ENCODE results near the gene TRIM52.

Gene TRIM52

DNA sequence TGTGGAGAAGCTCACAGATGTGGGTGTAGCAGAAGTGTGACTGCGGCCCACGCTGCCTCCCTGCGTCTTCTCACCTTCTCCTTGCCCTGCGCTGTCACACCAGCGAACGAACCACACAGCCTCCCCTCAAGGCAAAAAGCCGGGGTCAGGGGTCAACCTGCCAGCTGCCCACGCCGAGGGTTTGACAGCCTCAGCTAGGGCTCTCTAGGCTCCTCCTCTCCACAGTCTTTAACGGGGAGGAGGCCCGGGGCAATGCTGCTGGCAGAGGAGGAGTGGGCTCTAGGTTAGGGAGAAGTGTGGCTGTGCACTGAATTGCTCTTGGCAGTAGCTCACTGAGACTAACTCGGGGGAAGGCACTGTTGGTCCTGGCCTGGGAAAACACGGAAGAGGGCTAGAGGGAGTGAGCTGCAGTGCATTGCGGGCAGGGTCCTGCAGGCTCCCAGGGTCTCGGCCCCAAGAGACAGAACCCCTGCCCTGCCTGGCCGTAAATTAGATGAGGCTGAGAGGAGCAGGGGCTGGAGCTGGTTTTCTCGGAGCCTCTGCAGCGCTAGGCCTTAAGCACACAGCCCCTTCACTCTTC is 4.2 kb upstream of the TRIM52 start:
- ChIA-PET POLR2A (no interaction called here), CTCF (interaction anchor here (0.6 kb wide), 1 partner anchor 34 kb away, joined by 3 read pairs; no protein-coding TSS in a partner anchor)
- TF ChIP-seq ELF4 (IDR thresholded peaks at IDR 0.05) (no peak), NFRKB (IDR thresholded peaks at IDR 0.05) (no peak), TARDBP (IDR thresholded peaks at IDR 0.05) (no peak), SP1 (IDR thresholded peaks at IDR 0.05) (no peak), CTBP1 (IDR thresholded peaks at IDR 0.05; ENCODE audit: borderline replicate concordance) (no peak), L3MBTL2 (conservative IDR thresholded peaks at IDR 0.05) (no peak), HDGF (IDR thresholded peaks at IDR 0.05; ENCODE audit: borderline replicate concordance) (no peak), FOXK2 (IDR thresholded peaks at IDR 0.05) (no peak), BHLHE40 (IDR thresholded peaks at IDR 0.05; ENCODE audit: borderline replicate concordance) (no peak), SUZ12 (IDR thresholded peaks at IDR 0.05) (no peak), ARNT (IDR thresholded peaks at IDR 0.05) (no peak), FOXA1 (IDR thresholded peaks at IDR 0.05) (no peak), ZNF384 (IDR thresholded peaks at IDR 0.05) (no peak), FOXM1 (IDR thresholded peaks at IDR 0.05; ENCODE audit: borderline replicate concordance) (no peak)
- TF ChIP-seq, protein P1, sequence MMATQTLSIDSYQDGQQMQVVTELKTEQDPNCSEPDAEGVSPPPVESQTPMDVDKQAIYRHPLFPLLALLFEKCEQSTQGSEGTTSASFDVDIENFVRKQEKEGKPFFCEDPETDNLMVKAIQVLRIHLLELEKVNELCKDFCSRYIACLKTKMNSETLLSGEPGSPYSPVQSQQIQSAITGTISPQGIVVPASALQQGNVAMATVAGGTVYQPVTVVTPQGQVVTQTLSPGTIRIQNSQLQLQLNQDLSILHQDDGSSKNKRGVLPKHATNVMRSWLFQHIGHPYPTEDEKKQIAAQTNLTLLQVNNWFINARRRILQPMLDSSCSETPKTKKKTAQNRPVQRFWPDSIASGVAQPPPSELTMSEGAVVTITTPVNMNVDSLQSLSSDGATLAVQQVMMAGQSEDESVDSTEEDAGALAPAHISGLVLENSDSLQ (IDR thresholded peaks at IDR 0.05), result no peak
- no peak for DNase-seq (ENCODE audit: extremely low spot score)

- CTCF ChIA-PET, result no interaction called here
- DNase-seq (ENCODE audit: extremely low spot score), result no peak
- POLR2A ChIA-PET, result no interaction called here
- TF ChIP-seq CTBP1 (IDR thresholded peaks at IDR 0.05; ENCODE audit: borderline replicate concordance) (no peak), L3MBTL2 (conservative IDR thresholded peaks at IDR 0.05) (no peak), SUZ12 (IDR thresholded peaks at IDR 0.05) (no peak), TARDBP (IDR thresholded peaks at IDR 0.05) (no peak), FOXK2 (IDR thresholded peaks at IDR 0.05) (no peak), HDGF (IDR thresholded peaks at IDR 0.05; ENCODE audit: borderline replicate concordance) (no peak), ARNT (IDR thresholded peaks at IDR 0.05) (no peak), FOXA1 (IDR thresholded peaks at IDR 0.05) (no peak), SP1 (IDR thresholded peaks at IDR 0.05) (no peak), ZNF384 (IDR thresholded peaks at IDR 0.05) (no peak), BHLHE40 (IDR thresholded peaks at IDR 0.05; ENCODE audit: borderline replicate concordance) (no peak), NFRKB (IDR thresholded peaks at IDR 0.05) (no peak), FOXM1 (IDR thresholded peaks at IDR 0.05; ENCODE audit: borderline replicate concordance) (no peak), ELF4 (IDR thresholded peaks at IDR 0.05) (no peak), LEF1 (IDR thresholded peaks at IDR 0.05; ENCODE audit: borderline replicate concordance) (no peak)
- TF ChIP-seq, protein P1 (IDR thresholded peaks at IDR 0.05), result no peak
Observed at GRCh38 chr5:181263633-181264032, 2.7 kb upstream of the TRIM52 start.

DNA sequence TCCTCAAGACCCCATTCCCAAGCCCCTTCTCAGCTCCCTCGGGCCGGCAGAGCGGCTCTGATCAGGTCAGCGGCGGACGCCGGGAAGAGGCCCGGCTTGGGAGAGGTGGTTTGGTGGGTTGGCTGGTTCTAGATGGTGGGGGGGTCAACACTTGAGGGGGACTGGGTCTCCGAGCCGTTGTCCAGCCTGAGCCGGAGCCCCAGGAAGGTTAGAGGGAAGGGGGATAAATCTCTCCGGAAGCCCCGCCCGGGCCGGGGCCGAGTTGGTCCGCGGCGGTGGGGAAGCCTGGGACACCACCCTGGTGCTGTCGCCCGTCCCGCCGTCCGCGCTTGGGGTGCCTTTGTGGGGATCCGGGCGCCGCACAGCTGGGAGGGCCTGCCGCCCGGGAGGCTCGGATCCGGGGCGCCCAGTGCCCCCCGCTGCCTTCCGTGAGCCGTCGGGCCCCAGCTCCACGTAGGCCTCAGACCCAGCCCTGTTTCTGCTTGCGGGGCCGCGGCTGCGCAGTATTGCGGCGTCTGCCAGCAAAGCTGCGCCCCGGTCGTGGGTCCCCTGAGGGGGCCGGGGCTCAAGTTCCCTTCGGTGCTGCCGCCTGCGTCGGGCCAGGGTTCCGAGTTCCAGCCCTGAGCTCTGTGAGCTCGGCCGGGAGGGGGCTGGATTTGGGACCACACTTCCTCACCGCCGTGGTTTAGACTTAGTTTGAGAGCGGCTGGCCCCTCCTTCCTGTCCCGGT is 542 bp upstream of the TRIM52 start:
- DNase-seq (ENCODE audit: extremely low spot score), result peak; percentile 63
- ChIA-PET POLR2A (interaction anchor here (0.6 to 4.0 kb wide), 12 partner anchors 11 to 739 kb away, joined by 3 to 73 read pairs (median 6); partner anchors contain the start of genes RACK1 and TRIM41), CTCF (interaction anchor here (1.4 kb wide), 1 partner anchor 10 kb away, joined by 4 read pairs; no protein-coding TSS in a partner anchor)
- TF ChIP-seq HDGF (IDR thresholded peaks at IDR 0.05; ENCODE audit: borderline replicate concordance) (peak; percentile 61; the same call in 1 of the 2 replicates), CTBP1 (IDR thresholded peaks at IDR 0.05; ENCODE audit: borderline replicate concordance) (no peak), L3MBTL2 (conservative IDR thresholded peaks at IDR 0.05) (no peak)

DNA sequence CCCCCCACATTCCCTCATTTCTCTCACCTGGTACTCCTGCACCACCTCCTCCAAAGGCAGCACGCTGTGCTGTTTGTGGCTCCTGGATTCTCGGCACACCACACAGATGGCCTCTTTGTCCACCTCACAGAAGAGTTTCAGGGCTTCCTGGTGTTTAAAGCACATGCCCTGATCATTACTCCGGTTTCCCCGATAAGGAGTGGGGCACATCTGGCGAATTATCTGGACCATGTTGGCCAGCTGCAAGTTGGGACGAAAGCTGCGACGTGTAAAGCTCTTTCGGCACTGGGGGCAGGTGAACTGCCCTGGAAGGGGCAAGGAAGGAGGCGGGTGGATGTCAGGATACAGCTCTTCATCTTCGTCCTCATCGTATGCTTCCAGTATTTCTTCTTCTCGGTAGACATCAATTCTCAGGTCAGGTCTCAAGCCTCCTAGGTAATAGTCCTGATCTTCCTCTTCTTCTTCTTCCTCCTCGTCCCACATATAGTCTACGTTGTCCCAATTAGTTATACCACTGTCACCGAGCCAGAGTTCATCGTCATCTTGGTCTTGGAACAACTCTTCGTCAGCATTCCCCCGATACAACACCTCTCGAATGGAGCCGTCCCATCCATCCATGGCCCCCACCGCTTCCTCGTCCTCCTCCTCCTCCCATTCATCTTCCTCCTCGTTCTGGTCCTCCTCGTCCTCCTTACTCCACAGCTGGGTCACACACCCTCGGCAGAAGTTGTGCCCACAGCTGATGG is 796 bp downstream of the TRIM52 start:
- ChIA-PET POLR2A (interaction anchor here (0.6 to 4.0 kb wide), 13 partner anchors 10 to 450 kb away, joined by 3 to 73 read pairs (median 5); partner anchors contain the start of genes RACK1 and TRIM41), CTCF (interaction anchor here (0.6 to 1.4 kb wide), 4 partner anchors 8 to 93 kb away, joined by 4 to 5 read pairs (median 4); partner anchors contain the start of gene TRIM41)
- no peak for DNase-seq (ENCODE audit: extremely low spot score)
- TF ChIP-seq HDGF (IDR thresholded peaks at IDR 0.05; ENCODE audit: borderline replicate concordance) (no peak), NFRKB (IDR thresholded peaks at IDR 0.05) (no peak), SP1 (IDR thresholded peaks at IDR 0.05) (no peak), TARDBP (IDR thresholded peaks at IDR 0.05) (no peak), FOXK2 (IDR thresholded peaks at IDR 0.05) (no peak), FOXA1 (IDR thresholded peaks at IDR 0.05) (no peak), L3MBTL2 (conservative IDR thresholded peaks at IDR 0.05) (no peak), BHLHE40 (IDR thresholded peaks at IDR 0.05; ENCODE audit: borderline replicate concordance) (no peak), FOXM1 (IDR thresholded peaks at IDR 0.05; ENCODE audit: borderline replicate concordance) (no peak), SUZ12 (IDR thresholded peaks at IDR 0.05) (no peak)

DNA sequence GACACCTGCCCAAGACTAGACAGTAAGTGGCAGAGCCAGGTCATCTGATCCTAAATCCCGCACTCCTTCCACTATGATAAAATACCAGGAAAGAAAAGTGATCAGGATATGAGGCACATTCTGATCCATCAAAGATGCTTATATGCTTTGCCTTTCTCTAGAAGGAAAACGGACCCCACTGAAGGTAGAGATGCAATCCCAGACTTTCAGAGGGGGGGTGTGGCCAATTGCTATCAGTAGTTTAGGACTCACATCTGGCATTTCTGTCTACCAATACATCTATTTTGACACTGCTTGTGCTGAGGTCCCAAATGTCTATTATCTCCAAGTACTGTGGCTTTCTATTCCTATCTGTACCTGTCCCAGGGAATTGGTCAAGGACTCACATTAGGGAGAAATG is 1.7 kb downstream of the TRIM52 start:
- DNase-seq (ENCODE audit: extremely low spot score), result no peak
- ChIA-PET POLR2A (interaction anchor here (1.1 to 4.0 kb wide), 5 partner anchors 9 to 74 kb away, joined by 3 to 73 read pairs (median 19); partner anchors contain the start of genes RACK1 and TRIM41), CTCF (interaction anchor here (1.0 to 1.2 kb wide), 2 partner anchors 36 to 75 kb away, joined by 4 to 5 read pairs; partner anchors contain the start of gene TRIM41)
- TF ChIP-seq ELF4 (IDR thresholded peaks at IDR 0.05) (no peak), SP1 (IDR thresholded peaks at IDR 0.05) (no peak)

DNA sequence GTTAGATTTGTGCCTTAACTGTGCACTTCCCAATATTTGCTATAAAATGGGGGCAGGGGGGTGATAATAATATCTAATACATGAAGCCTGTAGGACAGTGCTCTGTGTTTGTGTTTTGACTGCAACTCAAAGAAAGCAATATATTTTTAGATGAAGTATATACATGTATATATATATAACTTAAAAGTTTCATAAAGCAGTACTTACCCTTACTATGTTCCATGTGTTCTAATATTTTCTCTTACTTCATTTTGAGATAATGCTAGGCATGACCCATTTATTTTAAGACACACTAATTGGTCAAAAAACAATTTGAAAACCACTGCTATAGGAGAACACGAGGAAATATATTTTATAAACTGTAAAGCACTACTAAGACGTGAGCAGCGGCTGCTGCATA is 2.4 kb downstream of the TRIM52 start:
- TF ChIP-seq HDGF (IDR thresholded peaks at IDR 0.05; ENCODE audit: borderline replicate concordance), result no peak
- ChIA-PET CTCF (no interaction called here), POLR2A (interaction anchor here (3.2 to 4.0 kb wide), 3 partner anchors 13 to 36 kb away, joined by 11 to 73 read pairs (median 19); partner anchors contain the start of genes RACK1 and TRIM41)
- DNase-seq (ENCODE audit: extremely low spot score), result no peak
